GM19467 (cell line): ENCODE results near the gene THADA.
"Not testable (repeated sequence)": the region's sequence is repeated elsewhere in the genome, so short reads cannot be mapped to it uniquely, and the experiment has no call there.

Experiments used
- ATAC-seq: cut with Tn5 transposase; IDR thresholded peaks from one replicate; pipeline ENCODE4 v1.9.1; 2021; ENCODE audit warnings: mild to moderate bottlenecking, moderate library complexity; ENCODE audit not compliant: unreplicated experiment

The THADA gene

GRCh38 chr2:43467891-43468290 is 127.9 kb downstream of the THADA start:
- ATAC-seq = no peak

GRCh38 chr2:43465234-43465633 is 130.6 kb downstream of the THADA start:
- ATAC-seq = no peak

- ATAC-seq = no peak
Measured at GRCh38 chr2:43464590-43464989, 131.2 kb downstream of the THADA start.

- no peak for ATAC-seq
Measured at GRCh38 chr2:43462866-43463641, 132.8 kb downstream of the THADA start.

GRCh38 chr2:43461453-43462073 is 134.3 kb downstream of the THADA start:
- ATAC-seq = peak; percentile 72

GRCh38 chr2:43460611-43461365 is 135.1 kb downstream of the THADA start:
- no peak for ATAC-seq

- no peak for ATAC-seq
Measured at GRCh38 chr2:43460174-43460546, 135.7 kb downstream of the THADA start.

GRCh38 chr2:43459446-43460173 is 136.2 kb downstream of the THADA start:
- ATAC-seq = no peak

GRCh38 chr2:43458014-43458628 is 137.7 kb downstream of the THADA start:
- ATAC-seq = no peak

- no peak for ATAC-seq
Measured at GRCh38 chr2:43455731-43456642, 139.9 kb downstream of the THADA start.

- ATAC-seq = no peak
Measured at GRCh38 chr2:43455296-43455695, 140.5 kb downstream of the THADA start.

- ATAC-seq = no peak
Measured at GRCh38 chr2:43454791-43455190, 141.0 kb downstream of the THADA start.

GRCh38 chr2:43453179-43454170 is 142.4 kb downstream of the THADA start:
- ATAC-seq = no peak

GRCh38 chr2:43452318-43452731 is 143.5 kb downstream of the THADA start:
- no peak for ATAC-seq

- no peak for ATAC-seq
Measured at GRCh38 chr2:43450617-43451016, 145.2 kb downstream of the THADA start.

GRCh38 chr2:43448822-43449110 is 147.1 kb downstream of the THADA start:
- no peak for ATAC-seq

- no peak for ATAC-seq
Measured at GRCh38 chr2:43448011-43448821, 147.6 kb downstream of the THADA start.

GRCh38 chr2:43446755-43447154 is 149.1 kb downstream of the THADA start:
- ATAC-seq = not testable (repeated sequence)
